ENCODE measurements around the gene DISC1.
A peak's percentile ranks its signal among the peaks of the same experiment; 100 is the strongest.

Gene DISC1

DNA sequence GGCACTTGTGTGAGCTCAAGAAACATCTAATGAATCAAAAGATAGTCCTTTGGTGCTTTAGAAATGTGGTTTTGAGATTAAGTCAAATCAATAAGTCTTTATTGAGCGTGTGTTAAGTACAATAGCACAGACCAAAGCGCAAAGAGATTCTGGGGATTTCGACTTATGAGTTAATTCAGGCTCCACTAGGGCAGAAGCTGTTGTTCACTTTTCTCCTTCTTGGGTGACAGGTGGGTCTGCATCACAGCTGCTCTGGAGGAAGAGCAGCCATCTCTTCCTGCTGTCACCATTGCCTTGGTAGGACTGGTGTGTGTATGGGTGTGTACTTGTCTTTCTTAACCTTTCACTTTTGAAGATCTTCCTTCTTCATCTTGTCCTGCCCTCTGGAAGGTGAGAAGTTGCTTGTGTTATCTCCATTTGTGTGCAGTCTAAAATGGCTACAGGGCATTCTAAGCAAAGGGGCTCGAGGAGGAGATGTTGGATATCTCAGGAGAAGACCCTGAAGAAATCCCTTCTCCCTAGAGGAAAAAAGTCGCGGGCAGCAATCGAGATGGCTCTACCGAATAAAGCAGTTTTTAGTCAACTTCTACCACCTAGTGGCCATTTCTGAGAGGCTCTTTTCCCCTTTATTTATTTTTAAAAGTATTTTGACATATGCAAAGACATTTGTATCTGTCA is 22.9 kb upstream of the DISC1 start:
- peak; percentile 28 for FAIRE-seq
- no peak for TF ChIP-seq PAX5 (IDR thresholded peaks at IDR 0.05; ENCODE audit: insufficient read depth, low read length, severe bottlenecking)
- no peak for TF ChIP-seq POLR2A (IDR thresholded peaks at IDR 0.05; ENCODE audit: low read depth, low read length)
- TF ChIP-seq POLR2AphosphoS5 (IDR thresholded peaks at IDR 0.05; ENCODE audit: low read depth, low read length): no peak
- no peak for TF ChIP-seq POU2F2 (IDR thresholded peaks at IDR 0.05; ENCODE audit: low read depth, low read length)
- no peak for TF ChIP-seq TAF1 (IDR thresholded peaks at IDR 0.05; ENCODE audit: low read depth, low read length)
- TF ChIP-seq SPI1 (IDR thresholded peaks at IDR 0.05; ENCODE audit: low read depth, low read length): no peak
- peak; percentile 27 for DNase-seq (ENCODE audit: insufficient read length, low spot score)

- TF ChIP-seq TAF1 (IDR thresholded peaks at IDR 0.05; ENCODE audit: low read depth, low read length): no peak
- no peak for TF ChIP-seq SPI1 (IDR thresholded peaks at IDR 0.05; ENCODE audit: low read depth, low read length)
- no peak for TF ChIP-seq POLR2A (IDR thresholded peaks at IDR 0.05; ENCODE audit: low read depth, low read length)
- TF ChIP-seq PAX5 (IDR thresholded peaks at IDR 0.05; ENCODE audit: insufficient read depth, low read length, severe bottlenecking): no peak
- no peak for TF ChIP-seq POU2F2 (IDR thresholded peaks at IDR 0.05; ENCODE audit: low read depth, low read length)
- TF ChIP-seq POLR2AphosphoS5 (IDR thresholded peaks at IDR 0.05; ENCODE audit: low read depth, low read length): no peak
- DNase-seq (ENCODE audit: insufficient read length, low spot score) (no peak), FAIRE-seq (no peak)
Observed at GRCh38 chr1:231604276-231604621, 22.3 kb upstream of the DISC1 start.

GRCh38 chr1:231605149-231606100 is 21.2 kb upstream of the DISC1 start:
- TF ChIP-seq TAF1 (IDR thresholded peaks at IDR 0.05; ENCODE audit: low read depth, low read length): no peak
- TF ChIP-seq POLR2A (IDR thresholded peaks at IDR 0.05; ENCODE audit: low read depth, low read length): no peak
- TF ChIP-seq POU2F2 (IDR thresholded peaks at IDR 0.05; ENCODE audit: low read depth, low read length): no peak
- no peak for TF ChIP-seq POLR2AphosphoS5 (IDR thresholded peaks at IDR 0.05; ENCODE audit: low read depth, low read length)
- TF ChIP-seq PAX5 (IDR thresholded peaks at IDR 0.05; ENCODE audit: insufficient read depth, low read length, severe bottlenecking): no peak
- TF ChIP-seq SPI1 (IDR thresholded peaks at IDR 0.05; ENCODE audit: low read depth, low read length): no peak
- DNase-seq (ENCODE audit: insufficient read length, low spot score) (no peak), FAIRE-seq (no peak)

- TF ChIP-seq PAX5 (IDR thresholded peaks at IDR 0.05; ENCODE audit: insufficient read depth, low read length, severe bottlenecking) (no peak), SPI1 (IDR thresholded peaks at IDR 0.05; ENCODE audit: low read depth, low read length) (no peak), POU2F2 (IDR thresholded peaks at IDR 0.05; ENCODE audit: low read depth, low read length) (no peak), POLR2A (IDR thresholded peaks at IDR 0.05; ENCODE audit: low read depth, low read length) (no peak), POLR2AphosphoS5 (IDR thresholded peaks at IDR 0.05; ENCODE audit: low read depth, low read length) (no peak), TAF1 (IDR thresholded peaks at IDR 0.05; ENCODE audit: low read depth, low read length) (no peak)
Observed at GRCh38 chr1:231606712-231607111, 19.9 kb upstream of the DISC1 start.

DNA sequence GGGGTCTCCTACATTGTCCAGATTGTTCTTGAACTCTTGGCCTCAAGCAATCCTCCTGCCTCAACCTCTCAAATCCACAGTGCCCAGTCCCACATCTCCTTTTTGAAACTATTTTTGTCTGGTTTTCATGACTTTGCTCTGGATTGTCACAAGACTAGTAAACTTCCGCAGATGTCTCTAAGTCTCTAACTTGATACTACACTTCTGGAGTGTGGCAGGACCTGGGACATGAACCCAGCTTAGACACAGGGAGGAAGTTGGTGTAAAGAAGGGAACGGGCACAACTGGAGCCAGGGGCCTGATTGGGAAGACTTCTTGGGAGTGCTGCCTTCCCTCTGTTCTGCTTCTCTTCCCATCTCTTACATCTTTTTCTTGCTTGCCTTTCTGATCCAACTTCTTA is 16.2 kb upstream of the DISC1 start:
- DNase-seq (ENCODE audit: insufficient read length, low spot score) (no peak), FAIRE-seq (no peak)
- no peak for TF ChIP-seq POLR2A (IDR thresholded peaks at IDR 0.05; ENCODE audit: low read depth, low read length)
- TF ChIP-seq POU2F2 (IDR thresholded peaks at IDR 0.05; ENCODE audit: low read depth, low read length): no peak
- TF ChIP-seq SPI1 (IDR thresholded peaks at IDR 0.05; ENCODE audit: low read depth, low read length): no peak
- TF ChIP-seq TAF1 (IDR thresholded peaks at IDR 0.05; ENCODE audit: low read depth, low read length): no peak
- no peak for TF ChIP-seq PAX5 (IDR thresholded peaks at IDR 0.05; ENCODE audit: insufficient read depth, low read length, severe bottlenecking)
- TF ChIP-seq POLR2AphosphoS5 (IDR thresholded peaks at IDR 0.05; ENCODE audit: low read depth, low read length): no peak

More at GRCh38 chr1:231606712-231607111, 19.9 kb upstream of the DISC1 start:
- DNase-seq (ENCODE audit: insufficient read length, low spot score) (no peak), FAIRE-seq (no peak)

DNA sequence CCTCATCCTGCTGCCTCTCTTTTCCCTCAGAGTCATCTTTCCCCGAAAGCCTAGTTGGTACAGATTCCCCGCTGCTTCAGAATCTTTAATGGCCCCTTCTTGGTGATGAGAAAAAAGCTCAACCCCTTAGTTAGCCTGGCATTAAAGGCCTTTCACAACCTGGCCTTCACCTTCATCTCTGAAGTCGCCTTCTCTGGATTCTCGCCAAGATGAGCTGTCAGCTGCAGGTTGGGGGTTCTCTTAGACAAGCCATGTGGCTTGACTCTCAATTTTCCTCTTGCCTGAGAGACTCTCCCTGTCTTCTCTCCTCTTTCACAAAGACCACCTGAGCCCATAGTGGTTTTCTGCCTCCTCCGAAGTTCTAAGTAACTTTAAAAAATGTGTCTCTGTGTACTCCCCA is 15.5 kb upstream of the DISC1 start:
- DNase-seq (ENCODE audit: insufficient read length, low spot score) (no peak), FAIRE-seq (no peak)
- TF ChIP-seq PAX5 (IDR thresholded peaks at IDR 0.05; ENCODE audit: insufficient read depth, low read length, severe bottlenecking): no peak
- TF ChIP-seq SPI1 (IDR thresholded peaks at IDR 0.05; ENCODE audit: low read depth, low read length): no peak
- TF ChIP-seq POLR2A (IDR thresholded peaks at IDR 0.05; ENCODE audit: low read depth, low read length): no peak
- TF ChIP-seq POU2F2 (IDR thresholded peaks at IDR 0.05; ENCODE audit: low read depth, low read length): no peak
- no peak for TF ChIP-seq TAF1 (IDR thresholded peaks at IDR 0.05; ENCODE audit: low read depth, low read length)
- no peak for TF ChIP-seq POLR2AphosphoS5 (IDR thresholded peaks at IDR 0.05; ENCODE audit: low read depth, low read length)

GRCh38 chr1:231611851-231612250 is 14.7 kb upstream of the DISC1 start:
- DNase-seq (ENCODE audit: insufficient read length, low spot score) (no peak), FAIRE-seq (no peak)
- no peak for TF ChIP-seq POLR2A (IDR thresholded peaks at IDR 0.05; ENCODE audit: low read depth, low read length)
- no peak for TF ChIP-seq TAF1 (IDR thresholded peaks at IDR 0.05; ENCODE audit: low read depth, low read length)

GRCh38 chr1:231612393-231613089 is 14.0 kb upstream of the DISC1 start:
- TF ChIP-seq TAF1 (IDR thresholded peaks at IDR 0.05; ENCODE audit: low read depth, low read length) (no peak), POLR2A (IDR thresholded peaks at IDR 0.05; ENCODE audit: low read depth, low read length) (no peak), POLR2AphosphoS5 (IDR thresholded peaks at IDR 0.05; ENCODE audit: low read depth, low read length) (no peak), PAX5 (IDR thresholded peaks at IDR 0.05; ENCODE audit: insufficient read depth, low read length, severe bottlenecking) (no peak), SPI1 (IDR thresholded peaks at IDR 0.05; ENCODE audit: low read depth, low read length) (peak; percentile 65)
- FAIRE-seq: peak; percentile 88
- DNase-seq (ENCODE audit: insufficient read length, low spot score): no peak

Measured in GM12891 (cell line).